ENCODE measurements around the gene ITGBL1. TPM values are rescaled to one million over a fixed set of nuclear protein-coding genes. Genes with fewer than 3 reads are reported as not detected.

The ITGBL1 gene
- total and polyA plus RNA-seq, 2 of the 4 experiments (the other 2 are of a cell fraction): 22.2 to 24.2 TPM

DNA sequence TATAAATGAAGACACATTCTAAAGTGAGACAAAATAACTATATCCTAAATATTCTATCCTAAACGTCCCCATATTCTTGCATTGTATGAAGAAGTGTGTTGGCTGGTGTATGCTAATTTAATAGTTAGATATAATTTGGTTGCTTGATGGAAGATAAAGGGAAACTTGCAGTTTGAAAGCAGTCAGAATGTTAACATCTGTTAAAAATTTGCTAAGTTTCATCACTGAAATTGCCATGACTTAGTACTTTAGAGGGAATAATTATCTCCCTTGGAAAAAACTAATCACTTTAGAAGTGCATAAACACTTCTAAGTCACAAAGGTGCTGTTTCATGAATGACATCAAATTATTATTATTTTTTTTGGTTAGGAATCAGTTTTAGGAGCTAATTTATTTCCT is 61.6 kb downstream of the ITGBL1 start:
- Histone ChIP-seq H3K9ac (ENCODE audit: low read depth, low read length) (no peak overlapping the region), H3K4me2 (ENCODE audit: low read depth, low read length) (no peak overlapping the region), H3K4me1 (ENCODE audit: control insufficient read depth, insufficient read depth, low read length) (no peaks in the 10 kb centered on the region), H3K56ac (ENCODE audit: extremely low read depth, insufficient read depth, low read length) (no peak overlapping the region), H3K9me3 (ENCODE audit: control insufficient read depth, insufficient read depth, low read length) (no peaks in the 10 kb centered on the region), H3K18ac (ENCODE audit: low read depth, low read length) (no peak overlapping the region), H3K27ac (ENCODE audit: insufficient read depth, low read length) (no peak overlapping the region), H3K79me1 (ENCODE audit: low read depth in 1 of 2, low read length in 2 of 2) (no peaks in the 10 kb centered on the region), H3K23ac (ENCODE audit: low read depth, low read length) (no peak overlapping the region), H4K20me1 (ENCODE audit: insufficient read depth, low read length) (no peaks in the 10 kb centered on the region), H4K91ac (ENCODE audit: insufficient read depth, low read depth, low read length) (no peak overlapping the region), H2AK9ac (replicated peaks; ENCODE audit: low read depth, low read length, poor library complexity) (no peak overlapping the region), H3K14ac (replicated peaks; ENCODE audit: low read depth, low read length) (no peak overlapping the region), H4K8ac (ENCODE audit: low read depth in 2 of 2, low read length in 2 of 2) (no peak overlapping the region), H2BK5ac (ENCODE audit: low read depth, low read length, poor library complexity, severe bottlenecking) (no peak overlapping the region), H2AFZ (replicated peaks; ENCODE audit: low read length, poor library complexity) (no peak overlapping the region), H3K9me1 (ENCODE audit: insufficient read depth, low read length) (no peaks in the 10 kb centered on the region), H3K36me3 (ENCODE audit: control insufficient read depth, insufficient read depth, low read length) (no peaks in the 10 kb centered on the region), H2AK5ac (ENCODE audit: low read depth, low read length) (no peak overlapping the region), H4K5ac (ENCODE audit: low read depth, low read length) (no peak overlapping the region), H3K4me3 (ENCODE audit: insufficient read depth, low read depth, low read length) (no peak overlapping the region), H2BK15ac (ENCODE audit: low read depth, low read length) (no peak overlapping the region), H3K4ac (ENCODE audit: low read depth, low read length) (no peak overlapping the region), H2BK20ac (ENCODE audit: low read depth, low read length) (no peak overlapping the region), H3K27me3 (ENCODE audit: control insufficient read depth, insufficient read depth, low read length) (no peaks in the 10 kb centered on the region), H2BK120ac (ENCODE audit: low read depth, low read length) (no peak overlapping the region)
- no TSS peak for BruUV-seq (replicated peaks)
- DNase-seq: no peak
- no CpG with 5 or more reads among the region's 1 CpG for WGBS, 2 experiments (ENCODE audit: extremely low coverage in 2 of 2, insufficient read length in 1 of 2)
- in situ Hi-C loops (cut with MboI; ENCODE audit: low sequenced_read_pairs) (loop anchor here (25.0 kb wide), 1 partner anchor 923 kb away; no protein-coding TSS in a partner anchor), dilution Hi-C loops (cut with HindIII; ENCODE audit: low sequenced_read_pairs, unreplicated experiment) (no loop called here), intact Hi-C loops (cut with micrococcal nuclease) (loop anchor here (1.0 to 5.0 kb wide), 3 partner anchors 243 to 403 kb away; no protein-coding TSS in a partner anchor)
- ChIA-PET CTCF (interaction anchor here (0.6 to 0.8 kb wide), 3 partner anchors 8 to 243 kb away, joined by 3 to 4 read pairs (median 3); no protein-coding TSS in a partner anchor), POLR2A (ENCODE audit: unreplicated experiment) (no interaction called here)
- no peak for TF ChIP-seq POLR2A (IDR thresholded peaks at IDR 0.05; ENCODE audit: low read depth, low read length)
- TF ChIP-seq, protein P1, sequence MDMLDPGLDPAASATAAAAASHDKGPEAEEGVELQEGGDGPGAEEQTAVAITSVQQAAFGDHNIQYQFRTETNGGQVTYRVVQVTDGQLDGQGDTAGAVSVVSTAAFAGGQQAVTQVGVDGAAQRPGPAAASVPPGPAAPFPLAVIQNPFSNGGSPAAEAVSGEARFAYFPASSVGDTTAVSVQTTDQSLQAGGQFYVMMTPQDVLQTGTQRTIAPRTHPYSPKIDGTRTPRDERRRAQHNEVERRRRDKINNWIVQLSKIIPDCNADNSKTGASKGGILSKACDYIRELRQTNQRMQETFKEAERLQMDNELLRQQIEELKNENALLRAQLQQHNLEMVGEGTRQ (IDR thresholded peaks at IDR 0.05; ENCODE audit: low read depth, low read length): no peak
- no peak for TF ChIP-seq RCOR1 (IDR thresholded peaks at IDR 0.05; ENCODE audit: insufficient replicate concordance, low read length)
- TF ChIP-seq RAD21 (IDR thresholded peaks at IDR 0.05; ENCODE audit: low read length): no peak
- no peak for TF ChIP-seq SMC3 (IDR thresholded peaks at IDR 0.05; ENCODE audit: low read depth, low read length)
- TF ChIP-seq, protein P2, sequence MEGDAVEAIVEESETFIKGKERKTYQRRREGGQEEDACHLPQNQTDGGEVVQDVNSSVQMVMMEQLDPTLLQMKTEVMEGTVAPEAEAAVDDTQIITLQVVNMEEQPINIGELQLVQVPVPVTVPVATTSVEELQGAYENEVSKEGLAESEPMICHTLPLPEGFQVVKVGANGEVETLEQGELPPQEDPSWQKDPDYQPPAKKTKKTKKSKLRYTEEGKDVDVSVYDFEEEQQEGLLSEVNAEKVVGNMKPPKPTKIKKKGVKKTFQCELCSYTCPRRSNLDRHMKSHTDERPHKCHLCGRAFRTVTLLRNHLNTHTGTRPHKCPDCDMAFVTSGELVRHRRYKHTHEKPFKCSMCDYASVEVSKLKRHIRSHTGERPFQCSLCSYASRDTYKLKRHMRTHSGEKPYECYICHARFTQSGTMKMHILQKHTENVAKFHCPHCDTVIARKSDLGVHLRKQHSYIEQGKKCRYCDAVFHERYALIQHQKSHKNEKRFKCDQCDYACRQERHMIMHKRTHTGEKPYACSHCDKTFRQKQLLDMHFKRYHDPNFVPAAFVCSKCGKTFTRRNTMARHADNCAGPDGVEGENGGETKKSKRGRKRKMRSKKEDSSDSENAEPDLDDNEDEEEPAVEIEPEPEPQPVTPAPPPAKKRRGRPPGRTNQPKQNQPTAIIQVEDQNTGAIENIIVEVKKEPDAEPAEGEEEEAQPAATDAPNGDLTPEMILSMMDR (conservative IDR thresholded peaks at IDR 0.05; ENCODE audit: low read depth, low read length): no peak
- no peak for TF ChIP-seq CHD1 (IDR thresholded peaks at IDR 0.05; ENCODE audit: low read depth, low read length)
- TF ChIP-seq MAFK (IDR thresholded peaks at IDR 0.05; ENCODE audit: low read depth, low read length): no peak
- ATAC-seq (ENCODE audit: low read depth): no peak

All from IMR-90 (cell line).